Fibroblast of lung (primary cell): ENCODE measurements around the gene TMEM266. TPM values are rescaled to one million over a fixed set of nuclear protein-coding genes. Genes with fewer than 3 reads are reported as not detected.

Source experiments
- DNase-seq, 2 donors: peaks; one replicate each; pipeline versions ENCODE4 v3.0.0 to v3.0.0-alpha.2; 2010; ENCODE audit warnings: low read depth in 2 of 2
- H2AFZ ChIP-seq: 2 replicates; pipeline ENCODE4 v1.5.1; 2012; ENCODE audit warnings: low read length, control low read depth, inconsistent platforms
- H3K27ac ChIP-seq: 2 replicates; pipeline ENCODE4 v1.5.1; 2011; ENCODE audit warnings: low read length, control low read depth; ENCODE audit not compliant: insufficient read depth
- H3K27me3 ChIP-seq: 2 replicates; pipeline ENCODE4 v1.5.1; 2011; ENCODE audit warnings: mild to moderate bottlenecking, low read length; ENCODE audit not compliant: control insufficient read depth, insufficient read depth
- H3K36me3 ChIP-seq: 2 replicates; pipeline ENCODE4 v1.5.1; 2011; ENCODE audit warnings: low read length; ENCODE audit not compliant: control insufficient read depth, insufficient read depth
- H3K4me1 ChIP-seq: 2 replicates; pipeline ENCODE4 v1.5.1; 2011; ENCODE audit warnings: low read length; ENCODE audit not compliant: control insufficient read depth, insufficient read depth; ENCODE audit errors: extremely low read depth
- H3K4me2 ChIP-seq: 2 replicates; pipeline ENCODE4 v1.5.1; 2011; ENCODE audit warnings: low read length, control low read depth; ENCODE audit not compliant: insufficient read depth; ENCODE audit errors: extremely low read depth
- H3K4me3 ChIP-seq, 4 experiments: fragments of 200-600 bp in 1 of 4; sonication (generic) in 1 of 4; replicated peaks in 1 of 4; 2 replicates each; pipeline ENCODE4 v1.5.1; 2011 to 2016; ENCODE audit warnings: low read length in 4 of 4, low read depth in 3 of 4, mild to moderate bottlenecking in 3 of 4, control low read depth in 2 of 4, inconsistent platforms in 1 of 4, mixed read lengths in 1 of 4; ENCODE audit not compliant: insufficient read depth in 1 of 4; ENCODE audit errors: control extremely low read depth in 1 of 4
- H3K79me2 ChIP-seq: 2 replicates; pipeline ENCODE4 v1.5.1; 2012; ENCODE audit warnings: mild to moderate bottlenecking, low read length, inconsistent platforms; ENCODE audit not compliant: control insufficient read depth, insufficient read depth
- H3K9ac ChIP-seq: 2 replicates; pipeline ENCODE4 v1.5.1; 2011; ENCODE audit warnings: mild to moderate bottlenecking, low read length, control low read depth; ENCODE audit not compliant: insufficient read depth
- H3K9me3 ChIP-seq: 2 replicates; pipeline ENCODE4 v1.5.1; 2012; ENCODE audit warnings: low read depth, low read length; ENCODE audit not compliant: control insufficient read depth, insufficient read depth
- H4K20me1 ChIP-seq: 2 replicates; pipeline ENCODE4 v1.5.1; 2011; ENCODE audit warnings: low read length; ENCODE audit not compliant: control insufficient read depth, insufficient read depth; ENCODE audit errors: extremely low read depth
- EZH2 ChIP-seq: IDR thresholded peaks from 2 replicates; pipeline ENCODE4 v1.5.1; 2012; ENCODE audit warnings: low read length, control low read depth, mild to moderate bottlenecking; ENCODE audit errors: missing control alignments
- polyA plus RNA-seq, 2 donors: library from polyadenylated mRNA; depleted of rRNA in 1 of 2; stranded (reverse) in 1 of 2; unstranded in 1 of 2; fragments of >200 nt; gene quantifications; 2 replicates each; pipeline ENCODE4 v1.2.1, GENCODE V29; 2011 to 2012; ENCODE audit warnings: missing spikeins in 1 of 2
- total RNA-seq: library from RNA; depleted of rRNA; stranded (reverse); fragments of >200 nt; gene quantifications from 2 replicates; pipeline ENCODE4 v1.2.1, GENCODE V29; 2014
- TF ChIP-seq, protein P1 (sequence below), 2 donors: IDR thresholded peaks in 1 of 2; conservative IDR thresholded peaks in 1 of 2; 1 replicate in 1 of 2; 2 replicates in 1 of 2; pipeline ENCODE4 v1.5.1; 2011 to 2012; ENCODE audit warnings: low read length in 2 of 2, control low read depth in 1 of 2, inconsistent platforms in 1 of 2, low read depth in 1 of 2, mild to moderate bottlenecking in 1 of 2

Gene TMEM266
- total and polyA plus RNA-seq, 2 donors (not counting 1 experiment from before 2014, with no cell fraction given), result 0.09 to 0.33 TPM

- Histone ChIP-seq H3K9ac (no peak overlapping the region), H3K27me3 (peaks cover 5% of the 10 kb centered on the region), H3K9me3 (no peaks in the 10 kb centered on the region), H4K20me1 (no peaks in the 10 kb centered on the region), H3K4me3 (no peak overlapping the region), H3K27ac (no peak overlapping the region), H3K4me2 (no peak overlapping the region), H3K79me2 (no peaks in the 10 kb centered on the region), H2AFZ (no peak overlapping the region), H3K36me3 (no peaks in the 10 kb centered on the region), H3K4me1 (no peaks in the 10 kb centered on the region)
- DNase-seq, result no peak
- TF ChIP-seq, protein P1, sequence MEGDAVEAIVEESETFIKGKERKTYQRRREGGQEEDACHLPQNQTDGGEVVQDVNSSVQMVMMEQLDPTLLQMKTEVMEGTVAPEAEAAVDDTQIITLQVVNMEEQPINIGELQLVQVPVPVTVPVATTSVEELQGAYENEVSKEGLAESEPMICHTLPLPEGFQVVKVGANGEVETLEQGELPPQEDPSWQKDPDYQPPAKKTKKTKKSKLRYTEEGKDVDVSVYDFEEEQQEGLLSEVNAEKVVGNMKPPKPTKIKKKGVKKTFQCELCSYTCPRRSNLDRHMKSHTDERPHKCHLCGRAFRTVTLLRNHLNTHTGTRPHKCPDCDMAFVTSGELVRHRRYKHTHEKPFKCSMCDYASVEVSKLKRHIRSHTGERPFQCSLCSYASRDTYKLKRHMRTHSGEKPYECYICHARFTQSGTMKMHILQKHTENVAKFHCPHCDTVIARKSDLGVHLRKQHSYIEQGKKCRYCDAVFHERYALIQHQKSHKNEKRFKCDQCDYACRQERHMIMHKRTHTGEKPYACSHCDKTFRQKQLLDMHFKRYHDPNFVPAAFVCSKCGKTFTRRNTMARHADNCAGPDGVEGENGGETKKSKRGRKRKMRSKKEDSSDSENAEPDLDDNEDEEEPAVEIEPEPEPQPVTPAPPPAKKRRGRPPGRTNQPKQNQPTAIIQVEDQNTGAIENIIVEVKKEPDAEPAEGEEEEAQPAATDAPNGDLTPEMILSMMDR (conservative IDR thresholded peaks at IDR 0.05 in 1 of 2, IDR thresholded peaks at IDR 0.05 in 1 of 2; ENCODE audit: low read depth in 1 of 2, low read length in 2 of 2), result no peak
- no peak for TF ChIP-seq EZH2
Measured at GRCh38 chr15:76127169-76127568, 67.4 kb downstream of the TMEM266 start.

DNA sequence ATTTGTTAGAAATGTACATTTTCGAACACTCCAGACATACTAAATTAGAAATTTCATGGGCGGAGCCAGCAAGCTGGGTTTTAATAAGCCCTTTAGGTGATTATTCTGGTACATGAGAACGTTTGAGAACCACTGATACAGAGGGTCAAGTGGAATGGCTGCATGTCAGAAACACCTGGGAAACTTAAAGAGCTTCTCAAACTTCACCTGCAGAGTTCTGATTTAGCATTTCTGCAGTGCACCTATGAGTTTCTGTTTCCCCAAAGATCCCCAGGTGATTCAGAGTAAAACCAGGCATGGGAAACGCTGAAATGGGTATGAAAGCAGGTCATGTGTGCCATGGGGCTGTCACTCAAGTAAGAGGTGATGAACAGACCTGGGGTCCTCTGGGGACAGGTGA, 68.1 kb downstream of the TMEM266 start:
- Histone ChIP-seq H3K27ac (no peak overlapping the region), H3K36me3 (no peaks in the 10 kb centered on the region), H3K79me2 (no peaks in the 10 kb centered on the region), H3K4me2 (no peak overlapping the region), H3K4me1 (no peaks in the 10 kb centered on the region), H3K9ac (no peak overlapping the region), H3K4me3 (no peak overlapping the region), H3K9me3 (no peaks in the 10 kb centered on the region), H2AFZ (no peak overlapping the region), H3K27me3 (peaks cover 5% of the 10 kb centered on the region), H4K20me1 (no peaks in the 10 kb centered on the region)
- no peak for TF ChIP-seq EZH2
- TF ChIP-seq, protein P1 (conservative IDR thresholded peaks at IDR 0.05 in 1 of 2, IDR thresholded peaks at IDR 0.05 in 1 of 2; ENCODE audit: low read depth in 1 of 2, low read length in 2 of 2), result no peak
- DNase-seq, result no peak

GRCh38 chr15:76134537-76134936, 74.8 kb downstream of the TMEM266 start:
- Histone ChIP-seq H3K9ac (no peak overlapping the region), H2AFZ (no peak overlapping the region), H3K27ac (no peak overlapping the region), H3K4me1 (no peaks in the 10 kb centered on the region), H3K9me3 (no peaks in the 10 kb centered on the region), H3K79me2 (no peaks in the 10 kb centered on the region), H3K27me3 (peaks cover 10% of the 10 kb centered on the region), H3K36me3 (no peaks in the 10 kb centered on the region), H3K4me3 (no peak overlapping the region), H3K4me2 (no peak overlapping the region), H4K20me1 (no peaks in the 10 kb centered on the region)
- TF ChIP-seq, protein P1 (conservative IDR thresholded peaks at IDR 0.05 in 1 of 2, IDR thresholded peaks at IDR 0.05 in 1 of 2; ENCODE audit: low read depth in 1 of 2, low read length in 2 of 2), result no peak
- TF ChIP-seq EZH2, result no peak
- DNase-seq, result no peak
